Caco-2 (cell line): Measurements from ENCODE around the gene ABHD5. TPM values are rescaled to one million over a fixed set of nuclear protein-coding genes. Genes with fewer than 3 reads are reported as not detected.

Experiments
- BruUV-seq: library from RNA; stranded (reverse); fragments of 400-500 nt; replicated peaks from 2 replicates; lab custom pipeline; 2021; lab: Mats Ljungman, UMichigan
- CTCF ChIA-PET: fragments of 300-600 bp; sonication (Branson Sonifier 250); formaldehyde crosslinking; loops from one replicate; lab custom pipeline; 2022; ENCODE audit warnings: antibody characterized with exemption; lab: Charles Lee
- POLR2A ChIA-PET: fragments of 300-600 bp; sonication (Branson Sonifier 250); formaldehyde crosslinking; loops from one replicate; lab custom pipeline; 2022; ENCODE audit warnings: antibody characterized with exemption; lab: Charles Lee
- DNase-seq, 2 experiments: peaks; one replicate each; pipeline versions ENCODE4 v3.0.0 to v3.0.0-alpha.2; 2020 to 2022
- H3K27me3 ChIP-seq: replicated peaks from 2 replicates; pipeline ENCODE4 v1.6.0; 2011; ENCODE audit warnings: low read length; ENCODE audit not compliant: control insufficient read depth, insufficient read depth
- H3K36me3 ChIP-seq: 2 replicates; pipeline ENCODE4 v1.5.1; 2011; ENCODE audit warnings: low read length; ENCODE audit not compliant: control insufficient read depth, insufficient read depth
- H3K4me1 ChIP-seq: fragments of 250-450 bp; sonication (Bioruptor Pico); 2 replicates; pipeline ENCODE4 v1.5.1; 2020; ENCODE audit warnings: mild to moderate bottlenecking
- H3K4me3 ChIP-seq: 2 replicates; pipeline ENCODE4 v1.5.1; 2011; ENCODE audit warnings: low read depth, mild to moderate bottlenecking, control low read depth, low read length
- H3K9me3 ChIP-seq: fragments of 250-450 bp; sonication (Bioruptor Pico); 2 replicates; pipeline ENCODE4 v1.5.1; 2020; ENCODE audit warnings: mild to moderate bottlenecking, moderate library complexity
- H3K27ac Mint-ChIP-seq: one replicate; pipeline ENCODE4 v1.8.0; 2022; ENCODE audit warnings: mixed read lengths; ENCODE audit not compliant: unreplicated experiment
- H3K27me3 Mint-ChIP-seq: one replicate; pipeline ENCODE4 v1.8.0; 2022; ENCODE audit warnings: mixed read lengths; ENCODE audit not compliant: insufficient read depth, unreplicated experiment
- H3K36me3 Mint-ChIP-seq: one replicate; pipeline ENCODE4 v1.8.0; 2022; ENCODE audit warnings: mild to moderate bottlenecking, mixed read lengths; ENCODE audit not compliant: insufficient read depth, unreplicated experiment
- H3K4me1 Mint-ChIP-seq: one replicate; pipeline ENCODE4 v1.8.0; 2022; ENCODE audit warnings: low read depth, mixed read lengths; ENCODE audit not compliant: unreplicated experiment
- H3K4me3 Mint-ChIP-seq: one replicate; pipeline ENCODE4 v1.8.0; 2022; ENCODE audit warnings: mild to moderate bottlenecking, moderate library complexity, mixed read lengths; ENCODE audit not compliant: unreplicated experiment
- H3K9me3 Mint-ChIP-seq: one replicate; pipeline ENCODE4 v1.8.0; 2022; ENCODE audit warnings: mixed read lengths; ENCODE audit not compliant: unreplicated experiment
- CTCF ChIP-seq, 2 experiments: fragments of 200-600 bp in 1 of 2; IDR thresholded peaks; 1 replicate in 1 of 2; 2 replicates in 1 of 2; pipeline versions ENCODE4 v1.5.1 to v1.8.0; 2011 to 2022; ENCODE audit warnings: antibody characterized with exemption in 1 of 2, control low read depth in 1 of 2, inconsistent platforms in 1 of 2, low read depth in 1 of 2, low read length in 1 of 2, mild to moderate bottlenecking in 1 of 2, moderate library complexity in 1 of 2; ENCODE audit not compliant: insufficient read depth in 1 of 2, severe bottlenecking in 1 of 2, unreplicated experiment in 1 of 2
- intact Hi-C: fragments of 100-400 bp; cut with micrococcal nuclease; formaldehyde crosslinking; loops from one replicate; pipeline ENCODE4 v1.10.0; 2022; ENCODE audit not compliant: unreplicated experiment
- total RNA-seq: library from RNA; stranded (reverse); gene quantifications from 2 replicates; pipeline ENCODE4 v1.2.3, GENCODE V29; 2022

The ABHD5 gene
- total RNA-seq, 1 experiment from 2014 or later = 12.3 TPM

GRCh38 chr3:43769097-43769884, 78.6 kb downstream of the ABHD5 start:
- BruUV-seq = no TSS peak
- Mint-ChIP-seq H3K27me3 (no peaks in the 10 kb centered on the region), H3K4me1 (no peaks in the 10 kb centered on the region), H3K36me3 (no peaks in the 10 kb centered on the region), H3K9me3 (no peaks in the 10 kb centered on the region), H3K27ac (peak overlapping the region; percentile 24), H3K4me3 (peak overlapping the region; percentile 46)
- DNase-seq = peak; percentile 83 to 91
- H3K9me3 ChIP-seq = no peaks in the 10 kb centered on the region
- 0 out of 2 replicates have a peak, but pooled peaks cover 7% of the 10 kb centered on the region for H3K4me1 ChIP-seq
- POLR2A ChIA-PET = no interaction called here
- no peaks in the 10 kb centered on the region for H3K36me3 ChIP-seq
- peak; percentile 76 to 86 for TF ChIP-seq CTCF (IDR thresholded peaks at IDR 0.05; ENCODE audit: insufficient read depth in 1 of 2, low read depth in 1 of 2, low read length in 1 of 2, severe bottlenecking in 1 of 2, unreplicated experiment in 1 of 2)
- intact Hi-C loops = loop anchor here (2.0 kb wide), 1 partner anchor 430 kb away; no protein-coding TSS in a partner anchor
- H3K4me3 ChIP-seq = no peak overlapping the region
- H3K27me3 ChIP-seq = no peaks in the 10 kb centered on the region
- CTCF ChIA-PET = interaction anchor here (1.2 kb wide), 1 partner anchor 11 kb away, joined by 7 read pairs; no protein-coding TSS in a partner anchor

GRCh38 chr3:43769885-43770425, 79.2 kb downstream of the ABHD5 start:
- CTCF ChIA-PET = no interaction called here
- Histone ChIP-seq H3K36me3 (no peaks in the 10 kb centered on the region), H3K4me1 (0 out of 2 replicates have a peak, but pooled peaks cover 7% of the 10 kb centered on the region), H3K27me3 (no peaks in the 10 kb centered on the region), H3K4me3 (no peak overlapping the region), H3K9me3 (no peaks in the 10 kb centered on the region)
- BruUV-seq = no TSS peak
- Mint-ChIP-seq H3K4me1 (no peaks in the 10 kb centered on the region), H3K27ac (no peak overlapping the region), H3K27me3 (no peaks in the 10 kb centered on the region), H3K9me3 (no peaks in the 10 kb centered on the region), H3K36me3 (no peaks in the 10 kb centered on the region), H3K4me3 (peak overlapping the region; percentile 46)
- intact Hi-C loops = loop anchor here (2.0 kb wide), 1 partner anchor 429 kb away; no protein-coding TSS in a partner anchor
- no peak for TF ChIP-seq CTCF (IDR thresholded peaks at IDR 0.05; ENCODE audit: insufficient read depth in 1 of 2, low read depth in 1 of 2, low read length in 1 of 2, severe bottlenecking in 1 of 2, unreplicated experiment in 1 of 2)
- peak in 1 of 2 experiments; percentile 8 for DNase-seq
- POLR2A ChIA-PET = no interaction called here

- H3K4me1 ChIP-seq = 0 out of 2 replicates have a peak, but pooled peaks cover 7% of the 10 kb centered on the region
- H3K9me3 ChIP-seq = no peaks in the 10 kb centered on the region
- DNase-seq = no peak
- intact Hi-C loops = no loop called here
- Mint-ChIP-seq H3K4me3 (no peak overlapping the region), H3K27me3 (no peaks in the 10 kb centered on the region), H3K36me3 (no peaks in the 10 kb centered on the region), H3K9me3 (no peaks in the 10 kb centered on the region), H3K27ac (no peak overlapping the region), H3K4me1 (no peaks in the 10 kb centered on the region)
- no peak for TF ChIP-seq CTCF (IDR thresholded peaks at IDR 0.05; ENCODE audit: insufficient read depth in 1 of 2, low read depth in 1 of 2, low read length in 1 of 2, severe bottlenecking in 1 of 2, unreplicated experiment in 1 of 2)
- no peaks in the 10 kb centered on the region for H3K27me3 ChIP-seq
- ChIA-PET POLR2A (no interaction called here), CTCF (no interaction called here)
- no TSS peak for BruUV-seq
- no peak overlapping the region for H3K4me3 ChIP-seq
- no peaks in the 10 kb centered on the region for H3K36me3 ChIP-seq
Observed at GRCh38 chr3:43770426-43771103, 79.8 kb downstream of the ABHD5 start.
